Measurements from ENCODE around the gene NKX2-1.

The NKX2-1 gene

GRCh38 chr14:36518586-36519430, 1.2 kb downstream of the NKX2-1 start:
- no peak for FAIRE-seq
- no peak for DNase-seq (ENCODE audit: extremely low spot score, insufficient read length, low read depth)

GRCh38 chr14:36518031-36518585, 1.9 kb downstream of the NKX2-1 start:
- no peak for FAIRE-seq
- DNase-seq (ENCODE audit: extremely low spot score, insufficient read length, low read depth): no peak

- no peak for DNase-seq (ENCODE audit: extremely low spot score, insufficient read length, low read depth)
- FAIRE-seq: no peak
Observed at GRCh38 chr14:36517242-36518030, 2.6 kb downstream of the NKX2-1 start.

- DNase-seq (ENCODE audit: extremely low spot score, insufficient read length, low read depth): no peak
- FAIRE-seq: no peak
Observed at GRCh38 chr14:36516719-36517241, 3.3 kb downstream of the NKX2-1 start.

- FAIRE-seq (no peak), DNase-seq (ENCODE audit: extremely low spot score, insufficient read length, low read depth) (no peak)
Observed at GRCh38 chr14:36515896-36516718, 3.9 kb downstream of the NKX2-1 start.

- FAIRE-seq (no peak), DNase-seq (ENCODE audit: extremely low spot score, insufficient read length, low read depth) (no peak)
Observed at GRCh38 chr14:36515105-36515593, 4.9 kb downstream of the NKX2-1 start.

- FAIRE-seq (no peak), DNase-seq (ENCODE audit: extremely low spot score, insufficient read length, low read depth) (no peak)
Observed at GRCh38 chr14:36514278-36515104, 5.5 kb downstream of the NKX2-1 start.

GRCh38 chr14:36513451-36514277, 6.4 kb downstream of the NKX2-1 start:
- no peak for FAIRE-seq
- no peak for DNase-seq (ENCODE audit: extremely low spot score, insufficient read length, low read depth)

GRCh38 chr14:36513012-36513420, 7.0 kb downstream of the NKX2-1 start:
- no peak for FAIRE-seq
- DNase-seq (ENCODE audit: extremely low spot score, insufficient read length, low read depth): no peak

GRCh38 chr14:36512585-36513003, 7.4 kb downstream of the NKX2-1 start:
- no peak for FAIRE-seq
- no peak for DNase-seq (ENCODE audit: extremely low spot score, insufficient read length, low read depth)

- no peak for FAIRE-seq
Observed at GRCh38 chr14:36511981-36512584, 7.9 kb downstream of the NKX2-1 start.

GRCh38 chr14:36510874-36511273, 9.2 kb downstream of the NKX2-1 start:
- FAIRE-seq: no peak
- DNase-seq (ENCODE audit: extremely low spot score, insufficient read length, low read depth): no peak

More at GRCh38 chr14:36511981-36512584, 7.9 kb downstream of the NKX2-1 start:
- no peak for DNase-seq (ENCODE audit: extremely low spot score, insufficient read length, low read depth)

- FAIRE-seq: no peak
Observed at GRCh38 chr14:36510078-36510799, 9.8 kb downstream of the NKX2-1 start.

GRCh38 chr14:36509069-36509917, 10.7 kb downstream of the NKX2-1 start:
- FAIRE-seq (no peak), DNase-seq (ENCODE audit: extremely low spot score, insufficient read length, low read depth) (no peak)

More at GRCh38 chr14:36510078-36510799, 9.8 kb downstream of the NKX2-1 start:
- DNase-seq (ENCODE audit: extremely low spot score, insufficient read length, low read depth): no peak

GRCh38 chr14:36508418-36509068, 11.5 kb downstream of the NKX2-1 start:
- FAIRE-seq (no peak), DNase-seq (ENCODE audit: extremely low spot score, insufficient read length, low read depth) (no peak)
